H1 (cell line): ENCODE data around the gene CERS3. TPM values are rescaled to one million over a fixed set of nuclear protein-coding genes. Genes with fewer than 3 reads are reported as not detected.

Experiments used
- CTCF ChIA-PET: fragments of 300-600 bp; sonication (Branson Sonifier 250); formaldehyde crosslinking; loops from one replicate; lab custom pipeline; 2021; ENCODE audit not compliant: partially characterized antibody; lab: Charles Lee
- POLR2A ChIA-PET: fragments of 300-600 bp; sonication (Branson Sonifier 250); formaldehyde crosslinking; loops from one replicate; lab custom pipeline; 2021; ENCODE audit warnings: inconsistent platforms; ENCODE audit not compliant: partially characterized antibody; lab: Charles Lee
- DNase-seq, 2 experiments: peaks; one replicate each; pipeline versions ENCODE4 v3.0.0 to v3.0.0-alpha.2; 2010 to 2022; ENCODE audit warnings: low spot score in 2 of 2, low read depth in 1 of 2, mixed read lengths in 1 of 2
- FAIRE-seq: peaks from 2 replicates; lab custom pipeline; 2011; peaks lifted over from hg19 to GRCh38; lab: Jason Lieb, UNC
- H2AFZ ChIP-seq: 2 replicates; pipeline ENCODE4 v1.8.1; 2012; ENCODE audit warnings: low read length, inconsistent platforms
- H2AK5ac ChIP-seq: 2 replicates; pipeline ENCODE4 v1.6.1; 2013; ENCODE audit warnings: low read depth, low read length
- H2BK120ac ChIP-seq: replicated peaks from 2 replicates; pipeline ENCODE3; 2013; ENCODE audit warnings: low read depth, low read length, inconsistent platforms
- H2BK12ac ChIP-seq: 2 replicates; pipeline ENCODE4 v1.6.1; 2013; ENCODE audit warnings: low read depth, low read length
- H2BK15ac ChIP-seq: 2 replicates; pipeline ENCODE4 v1.6.1; 2013; ENCODE audit warnings: low read length
- H2BK20ac ChIP-seq: 2 replicates; pipeline ENCODE4 v1.6.1; 2013; ENCODE audit warnings: low read length
- H2BK5ac ChIP-seq: 2 replicates; pipeline ENCODE4 v1.6.1; 2013; ENCODE audit warnings: low read depth, low read length
- H3K14ac ChIP-seq: 2 replicates; pipeline ENCODE4 v1.6.1; 2013; ENCODE audit warnings: inconsistent platforms; ENCODE audit not compliant: insufficient read length
- H3K18ac ChIP-seq: 2 replicates; pipeline ENCODE4 v1.6.1; 2013; ENCODE audit warnings: low read length; ENCODE audit errors: extremely low read depth
- H3K23ac ChIP-seq: 2 replicates; pipeline ENCODE4 v1.6.1; 2013; ENCODE audit warnings: inconsistent platforms; ENCODE audit not compliant: insufficient read length
- H3K23me2 ChIP-seq: 2 replicates; pipeline ENCODE4 v1.6.1; 2013; ENCODE audit warnings: low read depth, low read length
- H3K27ac ChIP-seq: 2 replicates; pipeline ENCODE4 v1.6.1; 2011; ENCODE audit warnings: low read depth, low read length, inconsistent platforms
- H3K27me3 ChIP-seq, 4 experiments: replicated peaks in 1 of 4; 1 replicate in 1 of 4; 2 replicates in 3 of 4; pipeline versions ENCODE4 v1.6.1 to v1.8.1; 2011 to 2013; ENCODE audit warnings: low read length in 3 of 4, mild to moderate bottlenecking in 3 of 4, inconsistent platforms in 2 of 4, mixed read lengths in 2 of 4, moderate library complexity in 1 of 4; ENCODE audit not compliant: control insufficient read depth in 3 of 4, insufficient read depth in 3 of 4; ENCODE audit errors: extremely low read depth in 1 of 4
- H3K36me3 ChIP-seq, 4 experiments: 2 replicates each; pipeline versions ENCODE4 v1.6.1 to v1.8.1; 2011 to 2013; ENCODE audit warnings: mild to moderate bottlenecking in 4 of 4, low read length in 3 of 4, moderate library complexity in 2 of 4, control low read depth in 1 of 4, inconsistent platforms in 1 of 4; ENCODE audit not compliant: insufficient read depth in 4 of 4, control insufficient read depth in 2 of 4
- H3K4ac ChIP-seq: replicated peaks from 2 replicates; pipeline ENCODE3; 2013; ENCODE audit warnings: low read length, low read depth, mixed read lengths, inconsistent platforms; ENCODE audit not compliant: insufficient read length
- H3K4me1 ChIP-seq, 4 experiments: replicated peaks in 1 of 4; 1 replicate in 1 of 4; 2 replicates in 3 of 4; pipeline versions ENCODE4 v1.6.1 to v1.8.1; 2011 to 2013; ENCODE audit warnings: low read length in 3 of 4, inconsistent platforms in 2 of 4, mixed read lengths in 1 of 4; ENCODE audit not compliant: insufficient read depth in 4 of 4, control insufficient read depth in 3 of 4
- H3K4me2 ChIP-seq, 2 experiments: 2 replicates each; pipeline versions ENCODE4 v1.6.1 to v1.8.1; 2011 to 2013; ENCODE audit warnings: low read depth in 2 of 2, low read length in 2 of 2, control low read depth in 1 of 2, inconsistent platforms in 1 of 2, mild to moderate bottlenecking in 1 of 2; ENCODE audit not compliant: insufficient read depth in 1 of 2
- H3K4me3 ChIP-seq, 4 experiments: fragments of 200-600, 300-600 bp in 1 of 4; sonication (generic), shearing (Covaris generic), sonication (Bioruptor Twin) in 1 of 4; 2 replicates each; pipeline versions ENCODE4 v1.5.1 to v1.8.1; 2011 to 2016; ENCODE audit warnings: low read length in 4 of 4, low read depth in 3 of 4, control low read depth in 2 of 4, inconsistent platforms in 2 of 4, mild to moderate bottlenecking in 2 of 4, mixed read lengths in 1 of 4, moderate library complexity in 1 of 4; ENCODE audit not compliant: insufficient read depth in 2 of 4; ENCODE audit errors: extremely low read depth in 1 of 4
- H3K56ac ChIP-seq: replicated peaks from 2 replicates; pipeline ENCODE3; 2013; ENCODE audit warnings: low read depth, mild to moderate bottlenecking, mixed read lengths, low read length, inconsistent platforms; ENCODE audit not compliant: insufficient read length
- H3K79me1 ChIP-seq: 2 replicates; pipeline ENCODE4 v1.6.1; 2013; ENCODE audit warnings: low read depth, low read length, control low read depth
- H3K79me2 ChIP-seq, 2 experiments: 2 replicates each; pipeline versions ENCODE4 v1.6.1 to v1.8.1; 2012 to 2013; ENCODE audit warnings: low read length in 2 of 2, mild to moderate bottlenecking in 2 of 2, inconsistent platforms in 1 of 2; ENCODE audit not compliant: insufficient read depth in 2 of 2, control insufficient read depth in 1 of 2
- H3K9ac ChIP-seq, 4 experiments: replicated peaks in 1 of 4; 1 replicate in 1 of 4; 2 replicates in 3 of 4; pipeline versions ENCODE4 v1.6.1 to v1.8.1; 2011 to 2013; ENCODE audit warnings: low read depth in 3 of 4, low read length in 3 of 4, control low read depth in 2 of 4, mild to moderate bottlenecking in 2 of 4, moderate library complexity in 2 of 4, inconsistent platforms in 1 of 4; ENCODE audit errors: extremely low read depth in 1 of 4
- H3K9me3 ChIP-seq, 2 experiments: 2 replicates each; pipeline versions ENCODE4 v1.6.1 to v1.8.1; 2012 to 2013; ENCODE audit warnings: mild to moderate bottlenecking in 2 of 2, moderate library complexity in 2 of 2, control low read depth in 1 of 2, inconsistent platforms in 1 of 2, low read depth in 1 of 2, low read length in 1 of 2, mixed read lengths in 1 of 2; ENCODE audit not compliant: insufficient read depth in 2 of 2
- H4K20me1 ChIP-seq, 2 experiments: replicated peaks in 1 of 2; 2 replicates each; pipeline versions ENCODE3 to v1.8.1; 2011 to 2013; ENCODE audit warnings: inconsistent platforms in 2 of 2, low read length in 2 of 2, mild to moderate bottlenecking in 1 of 2; ENCODE audit not compliant: insufficient read depth in 2 of 2, control insufficient read depth in 1 of 2
- H4K5ac ChIP-seq: 2 replicates; pipeline ENCODE4 v1.6.1; 2013; ENCODE audit warnings: low read length, low read depth, mixed read lengths, inconsistent platforms; ENCODE audit not compliant: insufficient read length
- H4K8ac ChIP-seq: 2 replicates; pipeline ENCODE4 v1.8.0; 2013; ENCODE audit warnings: mild to moderate bottlenecking, moderate library complexity, low read length, inconsistent platforms; ENCODE audit not compliant: insufficient read depth; ENCODE audit errors: extremely low read depth
- H4K91ac ChIP-seq: replicated peaks from 2 replicates; pipeline ENCODE3; 2013; ENCODE audit warnings: low read length, mixed read lengths, inconsistent platforms; ENCODE audit not compliant: insufficient read length
- CTBP2 ChIP-seq: IDR thresholded peaks from 2 replicates; pipeline ENCODE4 v1.7.0; 2011; ENCODE audit warnings: borderline replicate concordance, mild to moderate bottlenecking, moderate library complexity, mixed read lengths, low read length; ENCODE audit not compliant: insufficient read depth, insufficient read length
- FOSL1 ChIP-seq: IDR thresholded peaks from 2 replicates; pipeline ENCODE4 v1.6.1; 2011; ENCODE audit warnings: mild to moderate bottlenecking, low read depth, low read length, moderate library complexity; ENCODE audit not compliant: insufficient read depth
- NANOG ChIP-seq: IDR thresholded peaks from 2 replicates; pipeline ENCODE4 v1.6.1; 2011; ENCODE audit warnings: low read length, low read depth, mild to moderate bottlenecking, inconsistent platforms; ENCODE audit not compliant: insufficient read depth, poor library complexity, severe bottlenecking
- RAD21 ChIP-seq, 2 experiments: IDR thresholded peaks in 1 of 2; conservative IDR thresholded peaks in 1 of 2; 2 replicates each; pipeline ENCODE4 v1.6.1; 2011; ENCODE audit warnings: low read depth in 2 of 2, low read length in 2 of 2, improper control_type of control experiment in 1 of 2, inconsistent platforms in 1 of 2, mild to moderate bottlenecking in 1 of 2, moderate library complexity in 1 of 2
- RFX5 ChIP-seq: IDR thresholded peaks from 2 replicates; pipeline ENCODE4 v1.6.1; 2011; ENCODE audit warnings: low read depth, low read length, improper control_type of control experiment, borderline replicate concordance
- SP1 ChIP-seq: IDR thresholded peaks from 2 replicates; pipeline ENCODE4 v1.6.1; 2011; ENCODE audit warnings: low read depth, low read length
- SP4 ChIP-seq: IDR thresholded peaks from 2 replicates; pipeline ENCODE4 v1.6.1; 2012; ENCODE audit warnings: low read length, inconsistent platforms
- WGBS, 2 experiments: shearing (Covaris generic) in 1 of 2; methylation state at CpG; one replicate each; pipeline versions ENCODE4 v1.1.6 to v1.1.7; 2013 to 2015; ENCODE audit warnings: low lambda C conversion rate in 2 of 2, mixed read lengths in 2 of 2, inconsistent platforms in 1 of 2, low coverage in 1 of 2, missing lambda C conversion rate in 1 of 2; ENCODE audit not compliant: insufficient replicate concordance in 2 of 2, insufficient coverage in 1 of 2, insufficient read length in 1 of 2; ENCODE audit errors: extremely low coverage in 1 of 2, missing lambda C conversion rate in 1 of 2; 5-methylcytosine and 5-hydroxymethylcytosine counted together
- polyA plus RNA-seq, 7 experiments: library from polyadenylated mRNA; depleted of rRNA in 3 of 7; stranded (reverse) in 5 of 7; unstranded in 2 of 7; fragments of >200 nt in 5 of 7; fragments of 200-250 nt in 2 of 7; gene quantifications; 1 replicate in 5 of 7; 2 replicates in 1 of 7; 4 replicates in 1 of 7; pipeline versions ENCODE4 v1.2.1 to v1.2.3, GENCODE V29; 2011 to 2013; ENCODE audit warnings: missing spikeins in 2 of 7, mixed read lengths in 2 of 7
- total RNA-seq: library from RNA; stranded (reverse); fragmentation: NEBNext Ultra II Directional; extraction: Animal tissue kit (Norgen Biotek cat#: 25700); gene quantifications from 2 replicates; pipeline ENCODE4 v1.2.1, GENCODE V29; 2021
- TF ChIP-seq, protein P1 (sequence below), 3 experiments: IDR thresholded peaks; 1 replicate in 2 of 3; 2 replicates in 1 of 3; pipeline versions ENCODE4 v1.5.1 to v1.6.1; 2011; ENCODE audit warnings: low read length in 3 of 3, mild to moderate bottlenecking in 3 of 3, inconsistent platforms in 2 of 3, low read depth in 1 of 3, moderate library complexity in 1 of 3; ENCODE audit not compliant: insufficient read depth in 1 of 3; ENCODE audit errors: control extremely low read depth in 1 of 3

CERS3 gene
- total and polyA plus RNA-seq, 2 of the 8 experiments (the other 6 are each of a cell fraction or from before 2014, with no cell fraction given): 0.62 TPM; not detected in 1

DNA sequence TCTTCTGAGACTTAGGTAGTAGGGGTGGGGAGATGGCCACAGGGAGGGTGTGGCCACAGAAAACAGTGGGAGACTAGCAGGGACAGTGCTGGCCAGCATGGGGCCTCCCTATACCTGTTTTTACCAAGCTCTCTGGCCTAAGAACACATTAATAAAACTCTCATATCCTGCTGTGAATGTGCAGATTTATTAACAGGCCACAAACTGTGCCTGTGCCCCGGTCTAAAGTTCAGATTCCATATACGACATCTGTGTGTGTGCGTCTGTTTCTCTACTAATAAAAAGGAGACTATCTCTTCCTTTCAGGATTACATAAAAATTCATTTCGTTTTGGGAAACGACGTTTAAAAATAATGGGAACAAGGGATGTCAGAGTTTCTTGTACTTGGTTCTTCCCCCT lies 94.2 kb downstream of the CERS3 start:
- no peak overlapping the region for H2BK15ac ChIP-seq
- TF ChIP-seq CTBP2: no peak
- TF ChIP-seq SP1: no peak
- TF ChIP-seq, protein P1, sequence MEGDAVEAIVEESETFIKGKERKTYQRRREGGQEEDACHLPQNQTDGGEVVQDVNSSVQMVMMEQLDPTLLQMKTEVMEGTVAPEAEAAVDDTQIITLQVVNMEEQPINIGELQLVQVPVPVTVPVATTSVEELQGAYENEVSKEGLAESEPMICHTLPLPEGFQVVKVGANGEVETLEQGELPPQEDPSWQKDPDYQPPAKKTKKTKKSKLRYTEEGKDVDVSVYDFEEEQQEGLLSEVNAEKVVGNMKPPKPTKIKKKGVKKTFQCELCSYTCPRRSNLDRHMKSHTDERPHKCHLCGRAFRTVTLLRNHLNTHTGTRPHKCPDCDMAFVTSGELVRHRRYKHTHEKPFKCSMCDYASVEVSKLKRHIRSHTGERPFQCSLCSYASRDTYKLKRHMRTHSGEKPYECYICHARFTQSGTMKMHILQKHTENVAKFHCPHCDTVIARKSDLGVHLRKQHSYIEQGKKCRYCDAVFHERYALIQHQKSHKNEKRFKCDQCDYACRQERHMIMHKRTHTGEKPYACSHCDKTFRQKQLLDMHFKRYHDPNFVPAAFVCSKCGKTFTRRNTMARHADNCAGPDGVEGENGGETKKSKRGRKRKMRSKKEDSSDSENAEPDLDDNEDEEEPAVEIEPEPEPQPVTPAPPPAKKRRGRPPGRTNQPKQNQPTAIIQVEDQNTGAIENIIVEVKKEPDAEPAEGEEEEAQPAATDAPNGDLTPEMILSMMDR (IDR thresholded peaks at IDR 0.05; ENCODE audit: control extremely low read depth in 1 of 3, insufficient read depth in 1 of 3, low read depth in 1 of 3, low read length in 3 of 3): no peak
- TF ChIP-seq RAD21 (IDR thresholded peaks at IDR 0.05 in 1 of 2, conservative IDR thresholded peaks at IDR 0.05 in 1 of 2; ENCODE audit: low read depth in 2 of 2, low read length in 2 of 2): no peak
- TF ChIP-seq FOSL1: no peak
- TF ChIP-seq SP4: no peak
- TF ChIP-seq RFX5: no peak
- no peak for TF ChIP-seq NANOG
- no peak overlapping the region for H4K91ac ChIP-seq
- H3K4me3 ChIP-seq: no peak overlapping the region
- no peak overlapping the region for H3K4me2 ChIP-seq
- H3K9me3 ChIP-seq: peaks cover 41 to 45% of the 10 kb centered on the region in 2 experiments
- ChIA-PET POLR2A (no interaction called here), CTCF (no interaction called here)
- no peak overlapping the region for H4K8ac ChIP-seq
- H3K18ac ChIP-seq: no peak overlapping the region
- H3K23me2 ChIP-seq: no peaks in the 10 kb centered on the region
- no peak overlapping the region for H3K27ac ChIP-seq
- H2AFZ ChIP-seq: no peak overlapping the region
- no peaks in the 10 kb centered on the region for H3K27me3 ChIP-seq
- H3K14ac ChIP-seq: no peak overlapping the region
- FAIRE-seq (no peak), DNase-seq (no peak)
- H3K23ac ChIP-seq: no peak overlapping the region
- H3K4ac ChIP-seq: no peak overlapping the region
- no peak overlapping the region for H2BK120ac ChIP-seq
- no peak overlapping the region for H3K56ac ChIP-seq
- H3K36me3 ChIP-seq: no peaks in the 10 kb centered on the region
- H2BK20ac ChIP-seq: no peak overlapping the region
- H4K5ac ChIP-seq: no peak overlapping the region
- H3K4me1 ChIP-seq: no peaks in the 10 kb centered on the region
- H2AK5ac ChIP-seq: no peak overlapping the region
- H4K20me1 ChIP-seq: no peaks in the 10 kb centered on the region
- no peak overlapping the region for H3K9ac ChIP-seq
- H3K79me2 ChIP-seq: no peaks in the 10 kb centered on the region
- no peaks in the 10 kb centered on the region for H3K79me1 ChIP-seq
- no peak overlapping the region for H2BK12ac ChIP-seq
- WGBS, 2 experiments: 83% methylated on average over 6 of the region's 6 CpGs; no CpG with 5 or more reads in 1 of the 2 experiments
- no peak overlapping the region for H2BK5ac ChIP-seq
